Effector CD8-positive, alpha-beta T cell (primary cell): ENCODE data around the gene SPAG16.
"Not testable (repeated sequence)": the region's sequence is repeated elsewhere in the genome, so short reads cannot be mapped to it uniquely, and the experiment has no call there.

ENCODE experiments used
- DNase-seq: peaks from one replicate; lab custom pipeline; 2025; lab: John Stamatoyannopoulos, UW

SPAG16 gene

GRCh38 chr2:213995400-213996105, 711.3 kb downstream of the SPAG16 start:
- no peak for DNase-seq

DNA sequence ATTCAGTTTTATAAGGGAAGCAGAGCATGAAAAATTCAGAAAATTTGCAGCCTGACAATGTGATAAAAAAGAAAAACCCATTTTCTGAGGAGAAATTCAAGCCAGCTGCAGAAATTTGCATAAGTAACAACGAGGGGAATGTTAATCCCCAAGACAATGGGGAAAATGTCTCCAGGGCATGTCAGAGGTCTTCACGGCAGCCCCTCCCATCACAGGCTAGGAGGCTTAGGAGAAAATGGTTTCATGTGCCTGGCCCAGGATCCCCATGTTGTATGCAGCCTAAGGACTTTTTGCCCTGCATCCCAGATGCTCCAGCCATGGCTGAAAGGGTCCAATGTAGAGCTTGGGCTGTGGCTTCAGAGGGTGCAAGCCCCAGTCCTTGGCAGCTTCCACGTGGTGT, 714.7 kb downstream of the SPAG16 start:
- DNase-seq = not testable (repeated sequence)

DNA sequence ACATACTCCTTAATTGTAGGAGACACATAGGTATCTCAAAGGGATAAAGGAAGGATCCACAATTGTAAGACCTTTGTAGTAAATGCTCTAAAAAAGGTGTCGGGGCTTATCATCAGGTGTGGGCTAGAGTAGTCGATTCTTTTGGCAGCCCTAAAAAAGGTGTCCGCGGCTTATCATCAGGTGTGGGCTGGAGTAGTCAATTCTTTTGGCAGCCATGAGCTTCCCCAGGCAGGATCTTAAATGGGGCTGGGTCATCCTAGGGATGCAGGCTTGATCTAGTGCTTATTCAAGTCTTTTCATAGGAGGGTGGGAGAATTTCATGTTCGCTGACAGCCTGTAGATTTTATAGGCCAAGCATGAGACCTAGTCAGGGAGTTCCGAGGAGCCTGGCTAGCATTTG, 720.2 kb downstream of the SPAG16 start:
- no peak for DNase-seq

GRCh38 chr2:214005337-214005736, 721.1 kb downstream of the SPAG16 start:
- no peak for DNase-seq

DNA sequence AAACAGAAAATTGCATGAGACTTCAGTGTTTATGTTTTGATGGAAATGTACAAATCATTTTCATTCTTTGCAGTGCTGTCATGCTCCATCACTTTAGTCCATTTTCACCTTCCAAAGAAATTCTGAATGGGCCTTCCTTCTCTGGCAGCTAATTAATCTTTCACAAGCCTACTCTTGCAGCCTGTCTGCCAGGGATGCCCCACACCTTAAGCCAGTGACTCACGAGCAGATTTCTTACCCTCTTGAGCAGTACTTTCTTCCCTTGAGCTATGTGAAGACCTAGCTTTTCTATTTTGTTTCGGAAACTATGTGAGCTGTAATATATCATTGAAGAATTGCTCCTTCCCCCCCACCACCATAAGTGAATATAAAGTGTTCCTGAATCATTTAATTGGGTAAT, 722.3 kb downstream of the SPAG16 start:
- no peak for DNase-seq

DNA sequence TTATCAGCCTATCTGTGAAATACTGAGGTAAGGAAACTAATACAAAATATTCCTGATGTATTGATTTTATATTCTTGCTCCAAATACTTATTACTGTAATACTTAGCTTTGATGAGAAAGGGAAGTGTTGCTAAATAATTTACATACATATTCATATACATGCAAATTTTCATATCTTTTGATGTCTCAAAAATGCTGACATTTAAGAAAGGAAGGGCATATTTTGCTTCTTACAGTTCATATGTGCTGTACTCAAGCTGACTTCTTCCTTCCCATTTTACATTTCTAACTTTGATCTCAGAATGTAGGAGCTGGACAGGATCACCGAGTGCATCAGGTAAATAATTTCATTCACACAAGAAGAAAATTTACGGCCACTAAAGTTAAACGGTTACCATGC, 727.4 kb downstream of the SPAG16 start:
- DNase-seq = no peak

- DNase-seq = no peak
Measured at GRCh38 chr2:214014551-214015220, 730.4 kb downstream of the SPAG16 start.

- DNase-seq = no peak
Measured at GRCh38 chr2:214019229-214019972, 735.1 kb downstream of the SPAG16 start.

- no peak for DNase-seq
Measured at GRCh38 chr2:214019973-214020345, 735.7 kb downstream of the SPAG16 start.

- DNase-seq = no peak
Measured at GRCh38 chr2:214029190-214029589, 744.9 kb downstream of the SPAG16 start.

DNA sequence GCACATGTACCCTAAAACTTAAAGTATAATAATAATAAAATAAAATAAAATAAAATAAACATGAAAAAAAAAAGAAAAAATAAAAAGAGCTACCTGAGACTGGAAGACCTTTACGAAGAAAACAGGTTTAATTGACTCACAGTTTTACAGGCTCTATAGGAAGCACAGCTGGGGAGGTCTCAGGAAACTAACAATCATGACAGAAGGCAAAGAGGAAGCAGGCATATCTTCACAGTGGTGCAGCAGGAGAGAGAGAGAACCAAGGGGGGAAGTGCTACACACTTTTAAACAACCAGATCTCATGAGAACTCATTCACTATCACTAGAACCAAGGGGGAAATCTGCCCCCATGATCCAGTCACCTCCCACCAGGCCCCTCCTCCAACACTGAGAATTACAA, 747.3 kb downstream of the SPAG16 start:
- no peak for DNase-seq

- DNase-seq = no peak
Measured at GRCh38 chr2:214034417-214034816, 750.2 kb downstream of the SPAG16 start.

DNA sequence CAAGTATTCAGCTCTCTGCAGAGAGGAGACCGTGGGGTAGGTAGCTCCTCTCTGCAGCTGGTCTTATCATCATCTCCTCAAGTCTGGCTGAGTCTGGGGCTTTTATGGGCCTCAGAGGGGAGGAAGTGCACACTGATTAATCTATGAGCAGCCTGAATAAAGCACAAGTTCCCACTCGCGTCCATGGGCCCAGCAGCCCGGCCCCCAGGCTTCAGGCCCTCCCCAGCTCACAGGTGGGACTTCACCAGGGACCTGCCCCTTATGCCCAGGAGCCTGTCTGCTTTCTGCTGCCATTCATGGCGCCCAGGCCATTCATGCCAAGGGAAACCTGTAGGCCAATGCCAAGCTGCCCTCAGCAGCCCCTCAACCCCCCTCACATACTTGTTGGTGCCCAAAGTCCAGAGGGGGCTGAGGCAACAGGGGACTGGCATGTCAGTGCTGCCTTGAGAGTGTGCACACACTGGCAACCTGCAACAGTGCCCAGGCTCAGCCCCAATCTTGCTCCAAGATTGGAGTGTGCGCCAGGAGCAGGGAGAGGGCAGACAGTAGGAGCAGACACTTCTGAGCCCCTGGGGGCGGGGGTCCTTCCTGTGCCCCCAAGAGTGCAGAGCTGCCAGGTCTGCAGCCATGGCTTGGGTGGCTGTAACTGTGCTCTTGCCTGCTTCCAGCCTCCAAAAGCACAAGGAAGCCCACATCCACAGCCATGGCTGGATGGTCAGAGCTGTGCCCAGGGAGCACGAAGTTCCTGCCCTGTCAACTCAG, 751.0 kb downstream of the SPAG16 start:
- DNase-seq = no peak

- DNase-seq = no peak
Measured at GRCh38 chr2:214035921-214036320, 751.7 kb downstream of the SPAG16 start.

DNA sequence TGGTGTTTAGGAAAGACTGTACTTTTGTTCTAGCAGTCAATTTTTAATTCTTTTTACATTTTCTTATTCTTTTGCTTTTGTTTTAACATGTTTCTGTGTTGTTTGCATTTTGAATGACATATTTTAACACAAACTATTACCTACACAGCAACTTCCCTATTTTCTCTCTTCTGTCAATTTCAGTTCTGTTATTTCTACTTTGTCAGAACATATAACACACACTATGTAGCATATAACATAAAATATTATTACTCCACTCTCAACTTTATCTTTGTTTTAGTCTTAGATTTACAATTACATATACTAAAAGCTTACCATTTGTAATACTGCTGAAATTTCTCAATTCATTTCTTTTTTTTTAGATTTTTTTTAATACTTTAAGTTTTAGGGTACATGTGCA, 753.9 kb downstream of the SPAG16 start:
- no peak for DNase-seq

DNA sequence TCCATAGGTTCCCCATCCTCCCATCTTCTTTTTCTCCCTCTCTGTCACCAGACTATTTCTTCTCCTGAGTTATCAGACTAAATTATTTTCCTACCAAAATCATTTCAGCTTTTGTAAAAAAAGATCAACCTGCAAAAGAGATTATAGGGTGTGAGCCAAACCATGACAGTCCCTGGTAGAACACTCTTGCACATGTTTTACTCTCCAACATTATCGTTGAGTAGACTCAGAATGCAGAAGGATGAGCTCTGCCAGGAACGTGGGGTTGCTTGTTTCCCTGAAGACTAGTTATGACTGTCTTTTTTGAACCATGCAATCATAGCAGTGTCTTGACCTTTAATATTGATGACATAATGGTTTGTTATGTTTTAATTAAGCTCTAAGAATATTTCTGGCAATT, 766.5 kb downstream of the SPAG16 start:
- DNase-seq = no peak

DNA sequence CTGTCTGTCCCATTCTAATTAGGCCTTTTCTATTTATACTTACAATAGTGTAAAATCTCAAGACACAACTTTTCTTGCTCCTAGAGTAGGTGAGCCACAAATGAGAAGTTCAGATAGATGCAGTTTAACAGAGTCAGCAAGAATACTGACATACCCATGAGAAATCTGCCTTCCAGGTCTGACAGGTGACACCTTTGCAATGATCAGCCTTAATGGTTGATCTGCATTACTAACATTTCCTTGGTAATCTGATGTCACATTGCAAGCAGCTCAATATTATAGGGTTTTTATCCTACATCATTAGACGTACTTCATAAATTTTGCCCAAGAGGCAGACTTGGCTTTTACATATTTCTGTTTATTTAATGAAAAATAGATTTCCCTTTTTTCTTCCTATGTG, 767.3 kb downstream of the SPAG16 start:
- DNase-seq = no peak

GRCh38 chr2:214052235-214052634, 768.0 kb downstream of the SPAG16 start:
- no peak for DNase-seq

GRCh38 chr2:214057986-214058385, 773.7 kb downstream of the SPAG16 start:
- DNase-seq = no peak

DNA sequence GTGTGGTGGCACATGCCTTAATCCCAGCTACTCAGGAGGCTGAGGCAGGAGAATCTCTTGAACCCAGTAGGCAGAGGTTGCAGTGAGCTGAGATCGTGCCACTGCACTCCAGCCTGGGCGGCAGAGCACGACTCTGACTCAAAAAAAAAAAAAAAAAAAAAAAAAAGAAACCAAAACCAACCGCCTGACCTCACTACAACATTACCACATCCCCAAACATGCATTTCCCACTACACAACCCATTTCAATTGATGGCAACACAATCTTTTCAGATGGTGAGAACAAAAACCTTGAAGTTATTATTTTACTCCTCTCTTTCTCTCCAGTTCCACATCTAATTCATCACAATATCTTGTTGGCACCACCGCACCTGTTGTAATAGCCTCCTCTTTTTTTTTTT, 778.0 kb downstream of the SPAG16 start:
- not testable (repeated sequence) for DNase-seq

DNA sequence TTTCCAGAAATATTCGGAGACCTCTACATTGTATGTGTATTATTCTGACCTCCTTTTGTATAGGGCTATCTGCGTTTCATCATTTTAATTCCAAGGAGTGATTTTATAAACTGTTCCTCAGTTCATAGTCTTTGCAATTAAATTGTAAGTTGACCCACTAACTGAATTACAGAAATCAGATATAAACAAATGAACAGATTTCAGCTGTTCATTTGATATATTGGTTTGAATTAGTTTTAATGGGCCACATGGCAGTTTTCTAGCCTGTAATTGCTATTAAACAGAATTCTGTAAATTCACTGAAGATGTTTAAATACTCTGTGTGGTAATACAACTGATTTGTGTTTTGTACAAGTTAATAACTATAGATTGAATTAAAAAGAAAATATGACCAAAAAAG, 780.2 kb downstream of the SPAG16 start:
- DNase-seq = no peak

DNA sequence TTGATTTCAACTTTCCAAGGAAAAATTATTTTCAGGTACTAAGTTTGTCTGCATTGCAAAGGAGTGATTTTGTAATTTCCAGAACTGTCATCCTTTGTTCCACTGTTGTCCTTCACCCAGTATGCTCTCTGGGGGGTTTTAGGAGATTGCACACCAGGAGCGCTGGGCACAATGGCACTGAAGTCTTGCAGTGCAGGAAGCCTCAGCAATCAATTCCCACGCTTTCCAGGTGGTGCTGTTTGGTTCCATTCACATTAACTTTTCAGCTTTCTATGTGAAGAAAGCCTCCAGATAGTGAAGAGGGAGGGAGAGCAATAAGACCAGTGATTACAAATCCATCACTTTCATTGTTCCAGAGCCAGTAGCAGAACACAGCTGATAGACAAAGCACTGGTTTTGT, 782.6 kb downstream of the SPAG16 start:
- no peak for DNase-seq
